Vagina (tissue), 2 donors: ENCODE measurements around the gene BEAN1.

ENCODE experiments used
- CTCF ChIP-seq, 3 experiments: fragments of 450-650 bp in 2 of 3; fragments of 200-600 bp in 1 of 3; sonication (generic) in 1 of 3; IDR thresholded peaks; one replicate each; pipeline ENCODE4 v1.5.1; 2017 to 2019; ENCODE audit warnings: antibody characterized with exemption in 3 of 3, mild to moderate bottlenecking in 2 of 3, moderate library complexity in 2 of 3
- POLR2A ChIP-seq, 2 donors: fragments of 450-650 bp; IDR thresholded peaks; one replicate each; pipeline ENCODE4 v1.6.1; 2017; ENCODE audit warnings: antibody characterized with exemption in 2 of 2, mild to moderate bottlenecking in 2 of 2, moderate library complexity in 2 of 2

GRCh38 chr16:66513111-66513723 lies 86.1 kb downstream of the BEAN1 start:
- no peak for TF ChIP-seq CTCF (IDR thresholded peaks at IDR 0.05)
- no peak for TF ChIP-seq POLR2A (IDR thresholded peaks at IDR 0.05)
